Endothelial cell of umbilical vein (primary cell): Measurements from ENCODE around the gene PPP1R26. TPM values are rescaled to one million over a fixed set of nuclear protein-coding genes. Genes with fewer than 3 reads are reported as not detected.
"Not testable (repeated sequence)": the region's sequence is repeated elsewhere in the genome, so short reads cannot be mapped to it uniquely, and the experiment has no call there.

ENCODE experiments used
- BruUV-seq: library from RNA; stranded (reverse); fragments of 400-500 nt; replicated peaks from 2 replicates; lab custom pipeline; 2021; lab: Mats Ljungman, UMichigan
- CTCF ChIA-PET: fragments of 300-600, 350-600 bp; sonication (Branson Sonifier 250); formaldehyde crosslinking; loops from one replicate; lab custom pipeline; 2021; ENCODE audit warnings: antibody characterized with exemption, inconsistent platforms; lab: Charles Lee
- POLR2A ChIA-PET: fragments of 300-600, 350-600 bp; sonication (Branson Sonifier 250); formaldehyde crosslinking; loops from one replicate; lab custom pipeline; 2021; ENCODE audit warnings: antibody characterized with exemption, inconsistent platforms; lab: Charles Lee
- DNase-seq: peaks from one replicate; pipeline ENCODE4 v3.0.0-alpha.2; 2011; ENCODE audit warnings: low read depth, low spot score
- FAIRE-seq: peaks from 2 replicates; lab custom pipeline; 2011; peaks lifted over from hg19 to GRCh38; lab: Jason Lieb, UNC
- H2AFZ ChIP-seq: 2 replicates; pipeline ENCODE4 v1.6.0; 2012; ENCODE audit warnings: low read depth, low read length, control low read depth, inconsistent platforms
- H3K27ac ChIP-seq: 2 replicates; pipeline ENCODE4 v1.5.1; 2011; ENCODE audit warnings: low read depth, mild to moderate bottlenecking, control low read depth, low read length, moderate library complexity; ENCODE audit not compliant: insufficient read depth
- H3K27me3 ChIP-seq, 2 experiments: 2 replicates each; pipeline versions ENCODE4 v1.6.0 to v1.6.1; 2011; ENCODE audit warnings: low read length in 2 of 2, mixed read lengths in 1 of 2; ENCODE audit not compliant: control insufficient read depth in 2 of 2, insufficient read depth in 2 of 2
- H3K36me3 ChIP-seq, 2 experiments: 2 replicates in 1 of 2; 3 replicates in 1 of 2; pipeline ENCODE4 v1.5.1; 2011; ENCODE audit warnings: low read length in 2 of 2, mild to moderate bottlenecking in 1 of 2, moderate library complexity in 1 of 2; ENCODE audit not compliant: control insufficient read depth in 2 of 2, insufficient read depth in 2 of 2; ENCODE audit errors: extremely low read depth in 1 of 2
- H3K4me1 ChIP-seq: 3 replicates; pipeline ENCODE4 v1.5.1; 2011; ENCODE audit warnings: mild to moderate bottlenecking, low read length; ENCODE audit not compliant: control insufficient read depth, insufficient read depth; ENCODE audit errors: extremely low read depth
- H3K4me2 ChIP-seq: 2 replicates; pipeline ENCODE4 v1.6.1; 2011; ENCODE audit warnings: low read length, control low read depth, mixed read lengths; ENCODE audit not compliant: insufficient read depth
- H3K4me3 ChIP-seq, 3 experiments: fragments of 200-600 bp in 1 of 3; sonication (generic), shearing (Covaris generic) in 1 of 3; replicated peaks in 1 of 3; 2 replicates each; pipeline ENCODE4 v1.5.1; 2011 to 2016; ENCODE audit warnings: control low read depth in 3 of 3, low read length in 3 of 3, mild to moderate bottlenecking in 2 of 3, inconsistent platforms in 1 of 3, low read depth in 1 of 3, moderate library complexity in 1 of 3; ENCODE audit not compliant: insufficient read depth in 1 of 3
- H3K79me2 ChIP-seq: 2 replicates; pipeline ENCODE4 v1.6.0; 2012; ENCODE audit warnings: low read length, inconsistent platforms; ENCODE audit not compliant: control insufficient read depth, insufficient read depth
- H3K9ac ChIP-seq: replicated peaks from 2 replicates; pipeline ENCODE3; 2011; ENCODE audit warnings: low read length, control low read depth; ENCODE audit not compliant: insufficient read depth; ENCODE audit errors: extremely low read depth
- H3K9me1 ChIP-seq: replicated peaks from 3 replicates; pipeline ENCODE4 v1.6.0; 2011; ENCODE audit warnings: mild to moderate bottlenecking, low read length; ENCODE audit not compliant: control insufficient read depth, insufficient read depth; ENCODE audit errors: extremely low read depth
- H3K9me3 ChIP-seq: replicated peaks from 2 replicates; pipeline ENCODE4 v1.5.1; 2012; ENCODE audit warnings: low read length, inconsistent platforms; ENCODE audit not compliant: control insufficient read depth, insufficient read depth
- H4K20me1 ChIP-seq: replicated peaks from 2 replicates; pipeline ENCODE3; 2011; ENCODE audit warnings: mild to moderate bottlenecking, low read length; ENCODE audit not compliant: control insufficient read depth, insufficient read depth; ENCODE audit errors: extremely low read depth
- CTCF ChIP-seq, 2 donors: IDR thresholded peaks; 1 replicate in 1 of 2; 2 replicates in 1 of 2; pipeline ENCODE4 v1.5.1; 2011; ENCODE audit warnings: low read length in 2 of 2, mild to moderate bottlenecking in 2 of 2, moderate library complexity in 2 of 2, control low read depth in 1 of 2, inconsistent platforms in 1 of 2, low read depth in 1 of 2; ENCODE audit not compliant: insufficient read depth in 1 of 2; ENCODE audit errors: extremely low read depth in 1 of 2
- EZH2 ChIP-seq: IDR thresholded peaks from 2 replicates; pipeline ENCODE4 v1.6.1; 2012; ENCODE audit warnings: borderline replicate concordance, low read depth, mild to moderate bottlenecking, moderate library complexity, low read length, inconsistent platforms; ENCODE audit not compliant: severe bottlenecking
- FOS ChIP-seq: IDR thresholded peaks from 2 replicates; pipeline ENCODE4 v1.6.1; 2011; ENCODE audit warnings: mild to moderate bottlenecking, low read length, moderate library complexity, borderline replicate concordance; ENCODE audit not compliant: insufficient read depth
- GATA2 ChIP-seq: IDR thresholded peaks from 2 replicates; pipeline ENCODE4 v1.7.0; 2011; ENCODE audit warnings: low read depth, mild to moderate bottlenecking, moderate library complexity, mixed read lengths, low read length; ENCODE audit not compliant: insufficient read length, insufficient read depth
- JUN ChIP-seq: IDR thresholded peaks from 2 replicates; pipeline ENCODE4 v1.6.1; 2011; ENCODE audit warnings: borderline replicate concordance, low read depth; ENCODE audit not compliant: insufficient read length, insufficient read depth
- MYC ChIP-seq: IDR thresholded peaks from one replicate; pipeline ENCODE4 v1.6.1; 2011; ENCODE audit warnings: mild to moderate bottlenecking, low read depth, low read length
- POLR2A ChIP-seq: IDR thresholded peaks from 2 replicates; pipeline ENCODE4 v1.6.1; 2012; ENCODE audit warnings: low read depth, mild to moderate bottlenecking, control low read depth, low read length
- POLR2AphosphoS5 ChIP-seq: IDR thresholded peaks from 2 replicates; pipeline ENCODE4 v1.6.1; 2012; ENCODE audit warnings: low read depth, mild to moderate bottlenecking, control low read depth, low read length, moderate library complexity; ENCODE audit not compliant: insufficient read depth
- dilution Hi-C: fragments of 300-500 bp; cut with MboI; formaldehyde crosslinking; loops from one replicate; pipeline ENCODE4 v1.15.0; 2019; ENCODE audit warnings: low sequenced_read_pairs; ENCODE audit not compliant: extremely low pct_ligation_motif_present
- intact Hi-C: fragments of 100-400 bp; cut with micrococcal nuclease; formaldehyde crosslinking; loops from one replicate; pipeline ENCODE4 v1.10.0; 2022
- polyA plus RNA-seq, 4 experiments: library from polyadenylated mRNA; depleted of rRNA in 3 of 4; stranded (reverse) in 3 of 4; unstranded in 1 of 4; fragments of >200 nt; gene quantifications; 2 replicates each; pipeline versions ENCODE4 v1.2.1 to v1.2.3, GENCODE V29; 2011 to 2012; ENCODE audit warnings: missing spikeins in 1 of 4
- total RNA-seq: library from RNA; stranded (reverse); gene quantifications from 2 replicates; pipeline ENCODE4 v1.2.3, GENCODE V29; 2021
- TF ChIP-seq, protein P1 (sequence below): IDR thresholded peaks from 2 replicates; pipeline ENCODE4 v1.6.1; 2011; ENCODE audit not compliant: insufficient read depth, insufficient read length

Gene PPP1R26
- total and polyA plus RNA-seq, 2 donors (not counting 3 experiments of a cell fraction or from before 2014, with no cell fraction given), result 5.9 to 16.9 TPM

DNA sequence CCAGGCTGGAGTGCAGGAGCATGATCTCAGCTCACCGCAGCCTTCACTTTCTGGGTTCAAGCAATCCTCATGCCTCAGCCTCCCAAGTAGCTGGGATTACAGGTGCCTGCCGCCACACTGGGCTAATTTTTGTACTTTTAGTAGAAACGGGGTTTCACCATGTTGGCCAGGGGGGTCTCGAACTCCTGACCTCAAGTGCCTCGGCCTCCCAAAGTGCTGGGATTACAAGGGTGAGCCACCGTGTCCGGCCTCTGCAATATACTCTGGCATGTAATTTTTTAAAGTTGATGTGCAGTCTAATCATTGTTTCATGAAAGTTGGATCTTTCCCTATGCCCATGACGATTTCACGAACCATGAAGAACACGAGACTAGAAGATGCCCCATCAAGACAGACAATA, 28.6 kb upstream of the PPP1R26 start:
- intact Hi-C loops, result no loop called here
- dilution Hi-C loops, result no loop called here
- H3K9ac ChIP-seq, result no peak overlapping the region
- no peak overlapping the region for H3K4me3 ChIP-seq
- TF ChIP-seq MYC, result no peak
- no peak for TF ChIP-seq CTCF (IDR thresholded peaks at IDR 0.05; ENCODE audit: extremely low read depth in 1 of 2, insufficient read depth in 1 of 2, low read depth in 1 of 2, low read length in 2 of 2)
- TF ChIP-seq FOS, result no peak
- no peak for TF ChIP-seq POLR2AphosphoS5
- TF ChIP-seq POLR2A, result no peak
- TF ChIP-seq JUN, result no peak
- no peak for TF ChIP-seq EZH2
- no peak for TF ChIP-seq GATA2
- TF ChIP-seq, protein P1, sequence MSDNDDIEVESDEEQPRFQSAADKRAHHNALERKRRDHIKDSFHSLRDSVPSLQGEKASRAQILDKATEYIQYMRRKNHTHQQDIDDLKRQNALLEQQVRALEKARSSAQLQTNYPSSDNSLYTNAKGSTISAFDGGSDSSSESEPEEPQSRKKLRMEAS, result no peak
- H3K36me3 ChIP-seq, result no peaks in the 10 kb centered on the region
- H4K20me1 ChIP-seq, result no peaks in the 10 kb centered on the region
- CTCF ChIA-PET, result interaction anchor here (0.6 kb wide), 1 partner anchor 1919 kb away, joined by 4 read pairs; no protein-coding TSS in a partner anchor
- POLR2A ChIA-PET, result no interaction called here
- no peak for FAIRE-seq
- H3K79me2 ChIP-seq, result no peaks in the 10 kb centered on the region
- no peak overlapping the region for H3K4me2 ChIP-seq
- no peaks in the 10 kb centered on the region for H3K4me1 ChIP-seq
- BruUV-seq, result no TSS peak
- DNase-seq, result no peak
- H2AFZ ChIP-seq, result no peak overlapping the region
- H3K9me3 ChIP-seq, result no peaks in the 10 kb centered on the region
- peaks cover 0 to 2% of the 10 kb centered on the region in 2 experiments for H3K27me3 ChIP-seq
- H3K9me1 ChIP-seq, result no peaks in the 10 kb centered on the region
- H3K27ac ChIP-seq, result no peak overlapping the region

DNA sequence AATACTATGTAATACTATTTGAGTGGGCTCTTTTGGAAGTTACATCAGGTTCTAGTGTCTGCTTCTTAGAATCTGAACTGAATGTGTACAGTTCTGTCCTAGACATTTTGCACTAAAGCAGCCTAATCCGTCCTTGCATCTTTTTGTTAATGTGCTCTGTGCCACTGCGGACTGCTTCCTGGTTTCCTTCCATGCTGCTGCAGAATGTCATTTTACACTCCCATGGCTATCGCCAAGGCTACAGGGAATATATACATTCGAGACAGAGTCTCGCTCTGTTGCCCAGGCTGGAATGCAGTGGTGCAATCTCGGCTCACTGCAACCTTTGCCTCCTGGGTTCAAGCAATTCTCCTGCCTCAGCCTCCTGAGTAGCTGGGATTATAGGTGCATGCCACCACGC, 27.7 kb upstream of the PPP1R26 start:
- CTCF ChIA-PET, H3K9me3 ChIP-seq, H3K27ac ChIP-seq, H3K79me2 ChIP-seq, H3K9me1 ChIP-seq, BruUV-seq, POLR2A ChIA-PET, H4K20me1 ChIP-seq, DNase-seq, H3K4me2 ChIP-seq, intact Hi-C loops, H3K36me3 ChIP-seq, H2AFZ ChIP-seq, FAIRE-seq, H3K27me3 ChIP-seq, H3K9ac ChIP-seq, dilution Hi-C loops, H3K4me3 ChIP-seq, H3K4me1 ChIP-seq: not testable (repeated sequence)
